Measurements from ENCODE around the gene ASB18.

ASB18 gene

GRCh38 chr2:236240228-236240990 lies 23.8 kb downstream of the ASB18 start:
- peak; percentile 38 for DNase-seq

GRCh38 chr2:236239276-236240065 lies 24.7 kb downstream of the ASB18 start:
- DNase-seq: no peak

DNA sequence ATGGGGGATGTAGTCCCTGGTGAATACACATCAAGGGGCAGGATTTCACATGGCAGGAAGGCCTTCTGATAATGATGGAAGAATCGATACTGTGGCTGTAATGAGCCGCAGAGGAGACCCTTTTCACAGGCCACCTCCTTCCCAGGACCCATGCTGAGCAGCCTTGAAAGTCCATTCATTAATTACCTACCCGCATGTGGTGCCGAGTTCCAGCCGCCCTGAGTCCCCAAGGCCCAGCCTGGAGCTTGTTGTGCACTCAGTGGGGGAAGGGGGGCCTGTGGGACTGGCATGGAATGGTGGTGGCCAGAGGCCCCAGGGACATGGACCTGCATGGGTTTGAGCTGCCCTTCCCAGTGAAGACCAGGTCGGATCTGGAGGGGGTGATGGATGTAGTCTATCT lies 25.5 kb downstream of the ASB18 start:
- DNase-seq: no peak

GRCh38 chr2:236237468-236238190 lies 26.6 kb downstream of the ASB18 start:
- DNase-seq: no peak

GRCh38 chr2:236236559-236237452 lies 27.4 kb downstream of the ASB18 start:
- no peak for DNase-seq

GRCh38 chr2:236229186-236229585 lies 35.0 kb downstream of the ASB18 start:
- no peak for DNase-seq

GRCh38 chr2:236223675-236224074 lies 40.5 kb downstream of the ASB18 start:
- DNase-seq: no peak

DNA sequence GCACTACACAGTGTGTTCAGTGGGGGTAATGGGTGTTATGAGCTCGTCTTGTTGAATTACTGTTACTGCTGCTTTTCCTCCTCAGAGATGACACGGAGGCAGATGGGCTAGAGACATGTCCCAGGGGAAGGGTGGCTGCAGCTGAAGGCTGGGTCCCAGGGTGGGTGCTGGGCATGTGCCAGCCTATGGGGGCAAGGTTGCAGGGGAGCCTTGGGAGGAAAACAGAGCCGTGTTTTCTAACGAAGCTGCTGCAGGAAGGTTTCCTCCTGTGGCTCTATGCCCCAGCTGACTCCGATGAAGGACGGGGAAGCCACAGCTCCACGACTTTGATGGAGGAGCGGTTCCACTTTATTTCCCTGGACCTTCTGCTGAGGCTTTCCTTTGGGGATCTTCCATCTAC lies 42.4 kb downstream of the ASB18 start:
- no peak for DNase-seq

DNA sequence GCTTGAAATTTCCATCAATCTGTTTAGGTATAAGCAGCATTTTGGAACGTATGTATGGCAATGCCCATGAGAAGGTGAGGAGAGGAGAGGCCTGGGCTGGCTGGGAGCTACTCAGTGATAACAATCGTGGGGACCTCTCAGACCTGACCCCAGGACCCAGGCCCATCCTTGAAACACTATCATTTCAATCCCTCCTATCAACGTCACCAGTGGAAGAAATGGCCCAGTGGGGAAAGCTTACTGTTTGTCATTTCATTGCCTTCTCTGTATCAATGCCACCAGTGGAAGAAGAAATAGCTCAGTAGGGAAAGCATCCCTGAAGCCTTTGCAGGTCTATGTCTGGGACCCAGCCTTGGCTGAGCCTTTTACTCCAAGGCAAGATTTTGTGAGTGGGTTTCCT lies 44.8 kb downstream of the ASB18 start:
- DNase-seq: no peak

- no peak for DNase-seq
Observed at GRCh38 chr2:236217926-236218325, 46.3 kb downstream of the ASB18 start.

GRCh38 chr2:236216711-236217110 lies 47.5 kb downstream of the ASB18 start:
- DNase-seq: no peak

DNA sequence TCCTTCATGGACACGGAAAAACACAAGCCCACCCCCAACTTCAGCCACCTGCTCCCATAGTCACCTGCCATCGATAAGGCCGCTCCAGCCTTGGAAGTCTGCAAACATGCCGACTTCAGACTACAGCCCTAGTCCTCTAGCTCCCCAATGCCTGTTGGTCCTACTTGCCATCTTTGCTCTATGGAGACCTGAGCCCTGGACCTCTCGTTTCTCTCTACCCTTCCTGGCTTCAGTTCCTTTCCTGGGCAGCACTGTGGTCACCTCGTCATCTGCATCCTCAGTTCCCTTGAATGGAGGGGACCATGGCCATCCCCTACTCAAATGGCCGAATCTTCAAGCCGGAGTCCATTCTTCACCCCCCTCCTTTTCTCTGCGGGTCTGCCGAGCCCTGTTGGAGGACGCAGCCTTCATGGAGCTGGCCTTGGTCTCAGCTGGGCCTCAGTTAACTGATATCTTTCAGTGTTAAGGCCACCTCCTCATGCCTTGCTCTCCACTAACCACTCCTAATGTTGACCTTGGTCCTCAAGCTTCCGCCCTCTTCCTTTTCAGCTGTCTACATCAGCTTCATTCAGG lies 48.4 kb downstream of the ASB18 start:
- DNase-seq: no peak

DNA sequence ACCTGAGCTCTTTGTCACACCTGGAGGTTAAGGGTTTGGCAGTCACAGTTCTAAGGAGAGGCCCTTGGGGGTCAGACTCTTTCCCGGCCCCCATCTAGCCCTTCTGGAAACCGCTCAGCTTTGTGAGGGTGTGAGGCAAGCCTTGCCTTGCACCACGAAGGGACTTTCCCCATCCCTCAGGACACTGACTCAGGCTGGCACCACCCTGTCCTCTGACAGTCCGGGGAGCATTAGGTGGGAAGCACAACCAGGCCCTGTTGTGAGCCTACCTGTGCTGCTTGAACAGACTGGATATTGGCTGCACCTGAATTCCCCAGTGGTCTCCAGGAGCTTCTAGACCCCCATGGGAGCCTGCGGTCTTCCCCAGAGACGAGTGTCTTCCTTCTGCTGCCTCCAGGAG lies 49.0 kb downstream of the ASB18 start:
- no peak for DNase-seq

DNA sequence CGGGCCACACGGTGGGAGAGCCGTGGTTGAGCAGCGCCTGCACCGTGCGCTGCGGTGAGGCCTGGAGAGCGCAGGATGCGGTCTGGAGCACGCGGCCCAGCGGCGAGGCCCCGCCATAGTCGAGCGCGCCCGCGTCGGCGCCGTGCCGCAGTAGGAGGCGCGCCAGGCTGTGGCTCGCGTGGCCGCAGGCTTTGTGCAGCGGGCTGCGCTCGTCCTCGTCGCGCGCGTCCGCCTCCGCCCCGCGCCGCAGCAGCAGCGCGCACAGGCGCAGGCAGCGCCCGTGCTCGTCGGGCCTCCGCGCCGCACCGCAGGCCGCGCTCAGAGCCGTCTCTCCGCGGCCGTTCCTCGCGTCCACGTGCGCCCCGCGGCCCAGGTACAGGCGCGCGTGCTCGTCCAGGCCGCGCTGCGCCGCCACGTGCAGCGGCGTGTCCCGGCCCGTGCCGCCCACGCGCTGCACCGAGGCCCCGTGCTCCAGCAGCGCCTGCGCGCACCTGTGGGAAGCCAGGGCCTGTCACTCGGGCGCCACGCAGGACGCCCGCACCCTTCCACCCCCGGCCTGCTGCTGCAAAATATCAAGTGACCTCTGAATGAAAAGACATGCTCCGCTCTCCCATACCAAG lies 49.7 kb downstream of the ASB18 start:
- DNase-seq: no peak

GRCh38 chr2:236211296-236211695 lies 52.9 kb downstream of the ASB18 start:
- DNase-seq: no peak

DNA sequence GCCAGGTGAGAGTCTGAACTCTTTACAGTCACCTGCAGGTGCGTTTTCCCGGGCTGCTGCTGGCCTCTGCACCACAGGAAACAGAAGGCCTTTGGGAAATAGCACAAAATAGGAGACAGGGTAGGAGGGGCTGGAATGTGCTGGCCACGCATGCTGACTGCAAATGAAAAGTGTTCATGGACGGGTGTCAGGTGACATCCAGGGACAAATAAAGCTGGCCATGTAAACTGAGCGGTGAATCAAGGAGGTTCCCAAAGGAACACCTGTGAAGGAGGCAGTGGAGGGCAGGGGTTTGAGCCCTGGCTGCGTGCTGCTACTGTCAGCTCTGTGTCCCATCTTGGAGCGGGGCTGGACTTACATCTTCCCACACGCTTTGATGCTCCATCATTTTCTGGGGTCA lies 53.7 kb downstream of the ASB18 start:
- DNase-seq: no peak

DNA sequence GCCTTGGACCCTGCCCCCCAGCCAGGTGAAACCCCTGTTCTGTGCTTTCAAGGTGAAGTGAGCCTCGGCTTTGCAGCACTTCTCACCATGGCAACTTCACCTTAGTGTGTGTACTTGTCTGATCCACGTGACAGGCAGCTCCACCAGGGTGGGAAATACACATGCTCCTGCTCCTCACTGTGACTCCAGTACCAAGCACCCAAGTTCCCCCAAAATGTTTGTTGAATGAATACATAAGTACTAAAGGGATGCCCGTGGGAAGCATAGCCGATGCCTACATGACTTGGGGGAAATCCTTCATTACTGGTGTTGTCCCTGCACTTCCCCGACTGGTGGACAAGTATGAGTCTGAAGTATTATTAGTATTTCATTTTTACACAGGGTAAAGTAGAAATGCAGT lies 54.2 kb downstream of the ASB18 start:
- DNase-seq: no peak

GRCh38 chr2:236209535-236209934 lies 54.7 kb downstream of the ASB18 start:
- DNase-seq: no peak

GRCh38 chr2:236208019-236208926 lies 55.9 kb downstream of the ASB18 start:
- DNase-seq: no peak

DNA sequence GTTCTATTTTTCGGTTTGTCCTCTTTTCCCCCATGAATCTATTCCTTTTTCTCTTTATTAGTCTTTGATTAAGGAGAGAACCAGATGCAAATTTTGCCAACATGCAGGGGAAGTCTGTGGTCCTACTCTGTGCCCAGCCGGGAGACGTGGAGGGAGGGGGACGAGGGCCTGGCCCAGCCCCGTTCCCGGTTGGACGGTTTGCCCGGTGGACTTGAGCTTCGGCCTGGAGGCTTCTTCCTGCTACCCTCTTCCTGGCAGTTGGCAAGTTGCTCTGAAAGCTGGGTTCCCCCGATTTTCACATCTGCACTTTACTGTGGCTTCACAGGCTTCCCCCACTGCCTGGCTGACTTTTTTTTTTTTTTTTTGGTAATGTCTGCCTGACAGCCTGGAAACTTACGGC lies 56.7 kb downstream of the ASB18 start:
- no peak for DNase-seq
